H9 (cell line): Measurements from ENCODE around the gene DSC2. TPM values are rescaled to one million over a fixed set of nuclear protein-coding genes. Genes with fewer than 3 reads are reported as not detected.

Source experiments
- DNase-seq: peaks from one replicate; pipeline ENCODE4 v3.0.0-alpha.2; 2017
- H2AFZ ChIP-seq: one replicate; pipeline ENCODE4 v1.6.1; 2013; ENCODE audit warnings: mild to moderate bottlenecking, low read length, control low read depth, moderate library complexity
- H2AK5ac ChIP-seq: 2 replicates; pipeline ENCODE4 v1.6.1; 2013; ENCODE audit warnings: low read length, control low read depth, mixed read lengths; ENCODE audit not compliant: insufficient read length
- H2BK120ac ChIP-seq: one replicate; pipeline ENCODE4 v1.6.1; 2013; ENCODE audit warnings: low read depth, mild to moderate bottlenecking, low read length, control low read depth, inconsistent platforms; ENCODE audit not compliant: poor library complexity, severe bottlenecking
- H2BK12ac ChIP-seq: 2 replicates; pipeline ENCODE4 v1.6.1; 2013; ENCODE audit warnings: low read length, control low read depth, mixed read lengths, low read depth; ENCODE audit not compliant: insufficient read length
- H2BK15ac ChIP-seq: 2 replicates; pipeline ENCODE4 v1.6.1; 2013; ENCODE audit warnings: low read depth, low read length, control low read depth
- H2BK20ac ChIP-seq: one replicate; pipeline ENCODE4 v1.6.1; 2013; ENCODE audit warnings: low read depth, mild to moderate bottlenecking, low read length, control low read depth, inconsistent platforms; ENCODE audit not compliant: poor library complexity, severe bottlenecking
- H2BK5ac ChIP-seq: 2 replicates; pipeline ENCODE4 v1.6.1; 2013; ENCODE audit warnings: low read length, control low read depth, mixed read lengths; ENCODE audit not compliant: insufficient read length
- H3K14ac ChIP-seq: 2 replicates; pipeline ENCODE4 v1.6.1; 2013; ENCODE audit warnings: low read length, control low read depth; ENCODE audit not compliant: insufficient read depth
- H3K18ac ChIP-seq: 2 replicates; pipeline ENCODE4 v1.6.1; 2013; ENCODE audit warnings: low read depth, mild to moderate bottlenecking, mixed read lengths, low read length, control low read depth; ENCODE audit not compliant: insufficient read length
- H3K23ac ChIP-seq: 2 replicates; pipeline ENCODE4 v1.6.1; 2013; ENCODE audit warnings: low read length, control low read depth, mixed read lengths, low read depth; ENCODE audit not compliant: insufficient read length
- H3K23me2 ChIP-seq: 2 replicates; pipeline ENCODE4 v1.6.1; 2013; ENCODE audit warnings: low read depth, mild to moderate bottlenecking, mixed read lengths, low read length, control low read depth; ENCODE audit not compliant: insufficient read length, poor library complexity, severe bottlenecking
- H3K27ac ChIP-seq: 2 replicates; pipeline ENCODE4 v1.5.1; 2013; ENCODE audit warnings: low read length, control low read depth, mixed read lengths, low read depth; ENCODE audit not compliant: insufficient read length
- H3K27me3 ChIP-seq: 2 replicates; pipeline ENCODE4 v1.6.1; 2013; ENCODE audit warnings: low read length, control low read depth, inconsistent platforms; ENCODE audit not compliant: insufficient read depth
- H3K4ac ChIP-seq: 2 replicates; pipeline ENCODE4 v1.6.1; 2013; ENCODE audit warnings: low read depth, mild to moderate bottlenecking, control low read depth, inconsistent platforms, low read length, moderate library complexity
- H3K4me1 ChIP-seq: 2 replicates; pipeline ENCODE4 v1.6.1; 2013; ENCODE audit warnings: low read length, control low read depth, inconsistent platforms; ENCODE audit not compliant: insufficient read depth
- H3K4me2 ChIP-seq: 2 replicates; pipeline ENCODE4 v1.6.1; 2013; ENCODE audit warnings: low read length, control low read depth, mixed read lengths; ENCODE audit not compliant: insufficient read length, insufficient read depth
- H3K56ac ChIP-seq: 2 replicates; pipeline ENCODE4 v1.6.1; 2013; ENCODE audit warnings: low read depth, mild to moderate bottlenecking, mixed read lengths, low read length, control low read depth; ENCODE audit not compliant: insufficient read length
- H3K79me1 ChIP-seq: 2 replicates; pipeline ENCODE4 v1.6.1; 2013; ENCODE audit warnings: low read depth, mild to moderate bottlenecking, moderate library complexity, low read length, control low read depth, inconsistent platforms; ENCODE audit not compliant: insufficient read depth, poor library complexity, severe bottlenecking
- H3K79me2 ChIP-seq: 2 replicates; pipeline ENCODE4 v1.6.1; 2013; ENCODE audit warnings: low read length, control low read depth, inconsistent platforms; ENCODE audit not compliant: insufficient read depth
- H3K9ac ChIP-seq: 2 replicates; pipeline ENCODE4 v1.6.1; 2013; ENCODE audit warnings: low read length, control low read depth, mixed read lengths; ENCODE audit not compliant: insufficient read length; ENCODE audit errors: extremely low read depth
- H3K9me3 ChIP-seq: one replicate; pipeline ENCODE4 v1.6.1; 2013; ENCODE audit warnings: low read depth, low read length, inconsistent platforms; ENCODE audit not compliant: control insufficient read depth
- H3T11ph ChIP-seq: one replicate; pipeline ENCODE4 v1.6.1; 2013; ENCODE audit warnings: mild to moderate bottlenecking, low read length, control low read depth, inconsistent platforms
- H4K20me1 ChIP-seq: one replicate; pipeline ENCODE4 v1.6.1; 2013; ENCODE audit not compliant: control insufficient read depth, insufficient read length, insufficient read depth
- H4K5ac ChIP-seq: 2 replicates; pipeline ENCODE4 v1.6.1; 2013; ENCODE audit warnings: low read depth, mild to moderate bottlenecking, mixed read lengths, low read length, control low read depth; ENCODE audit not compliant: insufficient read length
- H4K8ac ChIP-seq: replicated peaks from 2 replicates; pipeline ENCODE4 v1.6.1; 2013; ENCODE audit warnings: low read length, control low read depth, mixed read lengths, low read depth; ENCODE audit not compliant: insufficient read length
- H4K91ac ChIP-seq: 2 replicates; pipeline ENCODE4 v1.6.1; 2013; ENCODE audit warnings: low read depth, mild to moderate bottlenecking, moderate library complexity, mixed read lengths, low read length, control low read depth; ENCODE audit not compliant: insufficient read length
- H3K27ac Mint-ChIP-seq, 3 experiments: 2 replicates in 2 of 3; 3 replicates in 1 of 3; pipeline ENCODE4 v1.8.0; 2020 to 2021; ENCODE audit warnings: mixed read lengths in 3 of 3, mild to moderate bottlenecking in 1 of 3, moderate library complexity in 1 of 3
- H3K27me3 Mint-ChIP-seq: 2 replicates; pipeline ENCODE4 v1.8.0; 2021; ENCODE audit warnings: low read depth, mild to moderate bottlenecking, moderate library complexity, mixed read lengths
- H3K36me3 Mint-ChIP-seq, 3 experiments: 2 replicates in 2 of 3; 3 replicates in 1 of 3; pipeline ENCODE4 v1.8.0; 2020 to 2021; ENCODE audit warnings: low read depth in 3 of 3, mixed read lengths in 3 of 3; ENCODE audit not compliant: insufficient read depth in 1 of 3
- H3K4me1 Mint-ChIP-seq, 2 experiments: 2 replicates each; pipeline ENCODE4 v1.8.0; 2020; ENCODE audit warnings: mixed read lengths in 2 of 2
- H3K4me3 Mint-ChIP-seq, 2 experiments: 2 replicates in 1 of 2; 3 replicates in 1 of 2; pipeline ENCODE4 v1.8.0; 2020 to 2021; ENCODE audit warnings: mild to moderate bottlenecking in 2 of 2, mixed read lengths in 2 of 2, moderate library complexity in 1 of 2
- H3K9me3 Mint-ChIP-seq, 2 experiments: 2 replicates in 1 of 2; 3 replicates in 1 of 2; pipeline ENCODE4 v1.8.0; 2020; ENCODE audit warnings: mild to moderate bottlenecking in 2 of 2, mixed read lengths in 2 of 2, moderate library complexity in 1 of 2
- CTCF ChIP-seq: fragments of 200-600 bp; sonication (generic); conservative IDR thresholded peaks from 3 replicates; pipeline ENCODE4 v1.8.0; 2021; ENCODE audit warnings: antibody characterized with exemption, mild to moderate bottlenecking
- WGBS: extraction: QIAGEN DNeasy Blood & Tissue Kit; methylation state at CpG from one replicate; pipeline ENCODE4 v1.1.7; 2013; ENCODE audit warnings: missing lambda C conversion rate, low lambda C conversion rate, mixed read lengths; ENCODE audit not compliant: insufficient read length; ENCODE audit errors: extremely low coverage; 5-methylcytosine and 5-hydroxymethylcytosine counted together
- total RNA-seq: library from RNA; stranded (reverse); gene quantifications from 2 replicates; pipeline ENCODE4 v1.2.1, GENCODE V29; 2021

Gene DSC2
- total RNA-seq, 1 experiment from 2014 or later, result 26.1 TPM

GRCh38 chr18:31091350-31091749 is 10.9 kb downstream of the DSC2 start:
- no peak for TF ChIP-seq CTCF
- H3K27ac ChIP-seq, result no peak overlapping the region
- WGBS, result no CpG with 5 or more reads among the region's 1 CpG

More at GRCh38 chr18:31091350-31091749, 10.9 kb downstream of the DSC2 start:
- Histone ChIP-seq H4K91ac (no peak overlapping the region), H3K56ac (no peak overlapping the region), H3K23me2 (no peaks in the 10 kb centered on the region), H2BK20ac (no peak overlapping the region), H4K8ac (no peak overlapping the region), H2BK15ac (no peak overlapping the region), H3K79me1 (no peaks in the 10 kb centered on the region), H3K4me2 (no peak overlapping the region), H3K9ac (no peak overlapping the region), H3K79me2 (peaks cover 2% of the 10 kb centered on the region; the same call in 1 of the 2 replicates), H2AFZ (no peak overlapping the region), H2BK5ac (no peak overlapping the region), H2AK5ac (no peak overlapping the region), H3K23ac (no peak overlapping the region), H3T11ph (no peak overlapping the region), H4K20me1 (no peaks in the 10 kb centered on the region), H2BK120ac (no peak overlapping the region), H3K4me1 (no peaks in the 10 kb centered on the region), H2BK12ac (no peak overlapping the region), H3K27me3 (no peaks in the 10 kb centered on the region), H3K4ac (no peak overlapping the region), H3K14ac (no peak overlapping the region), H3K18ac (no peak overlapping the region), H4K5ac (no peak overlapping the region), H3K9me3 (no peaks in the 10 kb centered on the region)
- Mint-ChIP-seq H3K27ac (peak overlapping the region in 1 of 3 experiments; percentile 49; a peak in 3 of 7 replicates), H3K4me1 (peaks cover 9 to 12% of the 10 kb centered on the region in 2 experiments), H3K27me3 (no peaks in the 10 kb centered on the region), H3K4me3 (no peak overlapping the region), H3K36me3 (peaks cover 16 to 56% (median 47%) of the 10 kb centered on the region in 3 experiments), H3K9me3 (peaks cover 0 to 4% of the 10 kb centered on the region in 2 experiments; a peak in 1 of 5 replicates)
- no peak for DNase-seq
